Mucosa of descending colon (tissue), 3 donors: ENCODE measurements around the gene LIX1L. TPM values are rescaled to one million over a fixed set of nuclear protein-coding genes. Genes with fewer than 3 reads are reported as not detected.

Experiments
- ATAC-seq: fragments of 200-7000 bp; cut with Tn5 transposase; one replicate; pipeline ENCODE4 v1.9.1; 2020; ENCODE audit warnings: mild to moderate bottlenecking, moderate library complexity
- DNase-seq, 3 donors: peaks; one replicate each; pipeline ENCODE4 v3.0.0-alpha.2; 2020
- H3K36me3 ChIP-seq: fragments of 200-600 bp; one replicate; pipeline ENCODE4 v1.8.0; 2021; ENCODE audit warnings: low read depth, mild to moderate bottlenecking
- H3K4me1 ChIP-seq: fragments of 200-600 bp; one replicate; pipeline ENCODE4 v1.8.0; 2021; ENCODE audit warnings: low read depth, mild to moderate bottlenecking
- H3K4me3 ChIP-seq: fragments of 200-600 bp; one replicate; pipeline ENCODE4 v1.8.0; 2021; ENCODE audit warnings: mild to moderate bottlenecking
- H3K9me3 ChIP-seq: fragments of 200-600 bp; one replicate; pipeline ENCODE4 v1.8.0; 2021; ENCODE audit warnings: mild to moderate bottlenecking
- intact Hi-C, 2 donors: fragments of 100-400 bp; cut with DNase I in 1 of 2; cut with micrococcal nuclease in 1 of 2; formaldehyde crosslinking; loops; one replicate each; pipeline versions ENCODE4 v1.11.0 to v1.11.1; 2022; cut with DNase I, micrococcal nuclease
- long read RNA-seq, 2 donors: library from polyadenylated mRNA; unstranded; transcript quantifications; one replicate each; pipeline ENCODE4 v2.0.0, GENCODE V29; 2019 to 2021
- total RNA-seq, 3 donors: library from RNA; stranded (reverse); fragmentation: NEBNext Ultra II Directional in 2 of 3; extraction: Animal tissue kit (Norgen Biotek cat#: 25700) in 2 of 3; gene quantifications; one replicate each; pipeline versions ENCODE4 v1.2.1 to v1.2.4, GENCODE V29; 2021 to 2023
- TF ChIP-seq, protein P1 (sequence below): fragments of 200-600 bp; IDR thresholded peaks from one replicate; pipeline ENCODE4 v1.8.0; 2022; ENCODE audit warnings: antibody characterized with exemption, mild to moderate bottlenecking
- donor health status: DM: no; HTN: no; CAD: no; lungs with moderate emphysema.
- donor health status: DM: no; HTN: no; CAD: no.
- donor health status: DM: no; HTN: yes; CAD: no.

Gene LIX1L
- 10 to 100 TPM in 2 of 3 donors, 1 to 10 TPM in 1; 3.9 to 34.3 (median 10.2) TPM for total RNA-seq
- long read RNA-seq, donor 1, transcript LIX1L-201 (6 exons, 3,975 nt) = major isoform, 7 of 13 reads
- long read RNA-seq, donor 1, partial matches to known transcripts = 1 of 13 reads
- long read RNA-seq, donor 1, other reads (novel, unspliced or antisense) = 5 of 13 reads
- long read RNA-seq, donor 2, partial matches to known transcripts = 0 of 1 reads
- long read RNA-seq, donor 2, other reads (novel, unspliced or antisense) = 1 of 1 reads

DNA sequence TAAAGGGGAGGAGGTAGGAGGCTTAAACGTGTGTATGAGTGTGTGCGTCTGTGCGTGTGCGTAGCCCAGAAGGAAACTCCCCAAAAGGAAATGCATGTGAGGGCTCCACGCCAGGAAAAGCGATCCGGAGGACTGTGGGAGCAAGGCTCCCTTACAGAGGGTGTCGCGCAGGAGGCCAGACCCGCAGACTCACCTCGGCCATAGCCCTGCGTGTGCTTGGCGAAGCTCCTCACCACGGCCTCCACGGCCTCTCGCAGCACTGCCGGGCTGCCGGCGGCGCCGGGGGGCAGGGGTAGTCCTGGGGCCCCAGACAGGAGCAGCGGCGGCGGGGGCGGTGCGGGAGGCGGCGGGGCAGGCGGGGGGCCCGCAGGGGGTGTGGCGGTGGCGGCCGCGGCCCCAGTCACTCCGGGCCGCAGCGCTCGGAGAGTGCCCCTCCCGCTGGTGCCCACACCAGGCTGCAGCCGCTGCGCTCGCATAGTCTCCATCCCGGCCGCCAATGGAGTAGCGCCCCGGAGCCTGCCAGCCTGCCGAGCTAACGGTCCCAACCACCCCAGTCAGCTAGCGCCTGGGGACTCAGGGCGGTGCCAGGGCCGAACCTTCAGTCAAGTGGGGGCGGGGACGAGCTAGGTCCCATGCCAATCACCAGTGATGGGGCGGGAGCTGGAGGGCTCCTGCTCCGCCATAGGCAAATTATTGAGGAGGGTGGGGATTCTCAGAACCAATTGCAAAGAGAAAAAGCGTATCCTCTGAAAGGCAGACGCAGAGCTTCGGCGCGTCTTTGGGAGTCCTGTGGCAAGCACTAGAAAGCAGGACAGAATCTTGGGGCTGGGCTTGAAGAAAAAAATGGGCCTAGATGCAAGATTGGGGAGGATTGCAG is at the start of gene LIX1L:
TSS of gene LIX1L (minus strand) at position 575 of the 877 bp plus-strand sequence. CDS start at position 485, 90 bp downstream.
- peak; percentile 96 to 97 (median 96) for DNase-seq
- intact Hi-C loops = no loop called here

DNA sequence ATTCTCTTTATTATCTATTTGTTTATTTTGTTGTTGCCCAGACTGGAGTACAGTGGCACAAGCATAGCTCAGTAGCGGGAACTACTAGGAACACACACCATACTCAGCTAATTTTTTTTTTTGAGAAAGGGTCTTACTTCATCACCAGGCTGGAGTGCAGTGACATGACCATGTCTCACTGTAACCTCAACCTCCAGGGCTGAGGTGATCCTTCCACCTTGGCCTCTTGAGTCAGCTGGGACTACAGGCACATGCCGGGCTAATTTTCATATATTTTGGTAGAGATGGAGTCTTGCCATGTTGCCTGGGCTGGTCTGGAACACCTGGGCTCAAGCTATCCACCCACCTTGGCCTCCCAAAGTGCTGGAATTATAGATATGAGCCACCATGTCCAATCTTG is 43.9 kb upstream of the LIX1L start:
- ATAC-seq (no peak), DNase-seq (no peak)
- intact Hi-C loops = no loop called here
- Histone ChIP-seq H3K36me3 (no peaks in the 10 kb centered on the region), H3K9me3 (no peaks in the 10 kb centered on the region), H3K4me3 (no peak overlapping the region), H3K4me1 (peaks cover 22% of the 10 kb centered on the region)
- TF ChIP-seq, protein P1, sequence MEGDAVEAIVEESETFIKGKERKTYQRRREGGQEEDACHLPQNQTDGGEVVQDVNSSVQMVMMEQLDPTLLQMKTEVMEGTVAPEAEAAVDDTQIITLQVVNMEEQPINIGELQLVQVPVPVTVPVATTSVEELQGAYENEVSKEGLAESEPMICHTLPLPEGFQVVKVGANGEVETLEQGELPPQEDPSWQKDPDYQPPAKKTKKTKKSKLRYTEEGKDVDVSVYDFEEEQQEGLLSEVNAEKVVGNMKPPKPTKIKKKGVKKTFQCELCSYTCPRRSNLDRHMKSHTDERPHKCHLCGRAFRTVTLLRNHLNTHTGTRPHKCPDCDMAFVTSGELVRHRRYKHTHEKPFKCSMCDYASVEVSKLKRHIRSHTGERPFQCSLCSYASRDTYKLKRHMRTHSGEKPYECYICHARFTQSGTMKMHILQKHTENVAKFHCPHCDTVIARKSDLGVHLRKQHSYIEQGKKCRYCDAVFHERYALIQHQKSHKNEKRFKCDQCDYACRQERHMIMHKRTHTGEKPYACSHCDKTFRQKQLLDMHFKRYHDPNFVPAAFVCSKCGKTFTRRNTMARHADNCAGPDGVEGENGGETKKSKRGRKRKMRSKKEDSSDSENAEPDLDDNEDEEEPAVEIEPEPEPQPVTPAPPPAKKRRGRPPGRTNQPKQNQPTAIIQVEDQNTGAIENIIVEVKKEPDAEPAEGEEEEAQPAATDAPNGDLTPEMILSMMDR = no peak

More for the DNA sequence above, at the start of gene LIX1L:
- TF ChIP-seq, protein P1 = no peak
- no peaks in the 10 kb centered on the region for H3K36me3 ChIP-seq
- H3K9me3 ChIP-seq = no peaks in the 10 kb centered on the region
- H3K4me3 ChIP-seq = peak within 1 kb of the TSS; percentile 37
- H3K4me1 ChIP-seq = peaks cover 38% of the 10 kb centered on the region
- ATAC-seq = peak; percentile 95

DNA sequence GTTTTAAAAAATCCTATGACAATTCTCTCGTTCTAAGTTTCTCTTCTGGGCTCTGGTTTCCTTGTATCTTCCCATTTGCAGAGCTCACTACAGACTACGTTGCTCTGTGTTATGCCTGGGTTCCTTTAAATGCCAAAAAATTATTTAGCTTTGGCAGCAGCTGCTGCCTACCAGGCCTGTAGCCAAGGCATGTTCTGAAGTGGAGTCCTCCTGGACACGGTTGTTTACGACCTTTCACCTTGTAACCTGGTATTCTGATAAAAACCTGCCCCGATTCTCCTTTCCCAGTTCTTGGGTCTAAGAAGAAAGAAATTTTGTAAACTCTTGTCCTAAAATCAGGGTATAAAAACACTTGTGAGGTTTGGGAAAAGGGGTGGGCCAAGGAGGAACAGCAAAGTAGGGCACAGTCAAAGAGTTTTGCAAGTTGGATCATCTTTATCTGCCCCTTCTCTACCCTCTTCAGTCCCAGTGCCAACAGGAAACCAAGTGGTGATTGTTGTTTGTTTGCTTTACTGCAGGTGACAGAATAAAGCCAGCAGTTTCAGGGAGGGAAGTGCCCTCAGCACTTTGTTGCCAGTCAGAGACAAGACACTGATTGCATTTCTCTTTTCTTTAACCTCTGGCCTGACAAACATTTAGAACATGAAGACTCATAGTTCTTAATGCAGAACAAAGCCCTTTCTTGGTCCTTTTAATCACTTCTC is 41.7 kb upstream of the LIX1L start:
- H3K9me3 ChIP-seq = no peaks in the 10 kb centered on the region
- H3K36me3 ChIP-seq = no peaks in the 10 kb centered on the region
- no peak overlapping the region for H3K4me3 ChIP-seq
- intact Hi-C loops = no loop called here
- ATAC-seq (peak; percentile 50), DNase-seq (peak in 1 of 3 donors; percentile 61)
- peaks cover 22% of the 10 kb centered on the region for H3K4me1 ChIP-seq
- TF ChIP-seq, protein P1 = no peak

DNA sequence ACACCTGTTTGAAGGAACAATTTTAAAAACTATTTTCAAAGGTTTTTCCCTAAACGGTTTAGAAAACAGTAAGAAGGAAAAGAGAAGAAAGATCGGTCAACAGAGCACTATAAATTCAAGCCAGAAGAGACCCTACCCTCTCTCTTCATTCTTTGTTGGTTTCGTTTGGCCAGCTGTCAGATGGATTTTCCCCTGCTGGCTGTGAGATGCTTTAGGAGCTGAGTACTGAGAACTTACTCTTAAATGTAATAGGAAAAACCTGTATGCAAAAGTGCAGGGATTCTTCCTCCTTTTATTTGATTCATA is 39.9 kb upstream of the LIX1L start:
- DNase-seq (no peak), ATAC-seq (no peak)
- Histone ChIP-seq H3K36me3 (no peaks in the 10 kb centered on the region), H3K4me3 (no peak overlapping the region), H3K9me3 (no peaks in the 10 kb centered on the region), H3K4me1 (peaks cover 27% of the 10 kb centered on the region)
- intact Hi-C loops = no loop called here
- TF ChIP-seq, protein P1 = no peak

DNA sequence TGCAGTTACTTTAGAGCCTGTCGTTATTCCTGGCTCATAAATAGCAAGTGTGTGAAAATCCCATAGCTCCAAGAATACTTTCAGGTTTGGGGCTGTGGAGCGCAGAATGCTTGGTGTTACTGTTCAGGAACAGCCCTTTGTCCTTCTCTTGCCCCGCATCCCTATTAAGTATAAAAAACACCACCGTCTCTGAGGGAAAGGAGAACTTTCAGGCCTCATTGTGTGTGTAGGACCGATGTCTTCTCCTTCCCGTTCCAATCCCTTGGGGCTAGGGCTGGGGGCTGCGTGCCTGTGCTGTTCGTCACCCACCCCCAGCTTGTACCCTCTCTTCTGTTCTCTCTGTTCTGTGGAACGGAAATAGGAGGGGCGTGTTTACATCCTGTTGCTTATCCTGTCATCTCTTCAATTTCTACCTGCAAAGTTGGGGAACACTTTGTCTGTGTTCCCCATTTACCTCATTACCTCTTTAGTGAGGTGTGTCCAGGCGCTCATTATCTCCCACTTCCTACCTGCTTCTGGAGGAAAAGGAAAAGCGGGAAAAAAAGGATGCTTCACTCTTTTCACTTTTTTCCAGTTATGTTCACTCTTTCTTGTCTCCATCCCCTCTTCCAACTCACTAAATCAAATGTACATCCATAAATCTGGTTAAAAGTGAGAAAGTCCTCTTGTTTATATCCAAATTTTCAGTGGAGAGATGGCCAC is 39.4 kb upstream of the LIX1L start:
- peak overlapping the region; percentile 22 for H3K4me3 ChIP-seq
- H3K36me3 ChIP-seq = no peaks in the 10 kb centered on the region
- H3K4me1 ChIP-seq = peaks cover 27% of the 10 kb centered on the region
- TF ChIP-seq, protein P1 = no peak
- peak; percentile 63 to 83 (median 69) for DNase-seq
- ATAC-seq = peak; percentile 53
- H3K9me3 ChIP-seq = no peaks in the 10 kb centered on the region
- intact Hi-C loops = no loop called here
